Measurements from ENCODE around the gene PKD2L2.

PKD2L2 gene

GRCh38 chr5:137932800-137933199 is 43.5 kb downstream of the PKD2L2 start:
- no peak for ATAC-seq (ENCODE audit: insufficient read depth, low read depth)
- H3K4me3 ChIP-seq (ENCODE audit: low read depth in 1 of 2, low read length in 2 of 2): no peak overlapping the region

GRCh38 chr5:137933491-137933911 is 44.2 kb downstream of the PKD2L2 start:
- H3K27ac ChIP-seq (ENCODE audit: low read length): no peak overlapping the region
- H3K9ac ChIP-seq (ENCODE audit: low read depth, low read length): no peak overlapping the region
- no peak overlapping the region for H2AFZ ChIP-seq (ENCODE audit: low read depth, low read length)
- peaks cover 10% of the 10 kb centered on the region; the same call in 1 of the 2 replicates for H3K36me3 ChIP-seq (ENCODE audit: insufficient read depth, low read length)
- no peak overlapping the region for H3K4me2 ChIP-seq (ENCODE audit: insufficient read depth, low read length)
- H4K20me1 ChIP-seq (ENCODE audit: insufficient read depth, low read length): no peaks in the 10 kb centered on the region
- H3K4me1 ChIP-seq (ENCODE audit: insufficient read depth, low read length): no peaks in the 10 kb centered on the region
- TF ChIP-seq EZH2 (IDR thresholded peaks at IDR 0.05; ENCODE audit: borderline replicate concordance, low read depth, low read length, severe bottlenecking) (no peak), CTCF (IDR thresholded peaks at IDR 0.05; ENCODE audit: borderline replicate concordance, extremely low read depth, low read length, poor library complexity, severe bottlenecking) (no peak)
- no peaks in the 10 kb centered on the region for H3K27me3 ChIP-seq (ENCODE audit: insufficient read depth, low read length, poor library complexity)
- ATAC-seq (ENCODE audit: insufficient read depth, low read depth): no peak
- H3K4me3 ChIP-seq (ENCODE audit: low read depth in 1 of 2, low read length in 2 of 2): no peak overlapping the region
- no peaks in the 10 kb centered on the region for H3K9me3 ChIP-seq (ENCODE audit: insufficient read depth, low read length, severe bottlenecking)
- no peaks in the 10 kb centered on the region for H3K79me2 ChIP-seq (ENCODE audit: insufficient read depth, low read length)
- no peak for DNase-seq

More at GRCh38 chr5:137932800-137933199, 43.5 kb downstream of the PKD2L2 start:
- H3K79me2 ChIP-seq (ENCODE audit: insufficient read depth, low read length): no peaks in the 10 kb centered on the region
- peaks cover 3% of the 10 kb centered on the region; the same call in 1 of the 2 replicates for H3K36me3 ChIP-seq (ENCODE audit: insufficient read depth, low read length)
- H2AFZ ChIP-seq (ENCODE audit: low read depth, low read length): no peak overlapping the region
- no peaks in the 10 kb centered on the region for H3K27me3 ChIP-seq (ENCODE audit: insufficient read depth, low read length, poor library complexity)
- no peaks in the 10 kb centered on the region for H3K4me1 ChIP-seq (ENCODE audit: insufficient read depth, low read length)
- no peak for DNase-seq
- no peaks in the 10 kb centered on the region for H4K20me1 ChIP-seq (ENCODE audit: insufficient read depth, low read length)
- H3K9ac ChIP-seq (ENCODE audit: low read depth, low read length): no peak overlapping the region
- H3K9me3 ChIP-seq (ENCODE audit: insufficient read depth, low read length, severe bottlenecking): no peaks in the 10 kb centered on the region
- TF ChIP-seq CTCF (IDR thresholded peaks at IDR 0.05; ENCODE audit: borderline replicate concordance, extremely low read depth, low read length, poor library complexity, severe bottlenecking) (no peak), EZH2 (IDR thresholded peaks at IDR 0.05; ENCODE audit: borderline replicate concordance, low read depth, low read length, severe bottlenecking) (no peak)
- H3K4me2 ChIP-seq (ENCODE audit: insufficient read depth, low read length): no peak overlapping the region
- H3K27ac ChIP-seq (ENCODE audit: low read length): no peak overlapping the region

GRCh38 chr5:137935190-137935589 is 45.9 kb downstream of the PKD2L2 start:
- Histone ChIP-seq H3K27me3 (ENCODE audit: insufficient read depth, low read length, poor library complexity) (no peaks in the 10 kb centered on the region), H3K36me3 (ENCODE audit: insufficient read depth, low read length) (peaks cover 26% of the 10 kb centered on the region), H4K20me1 (ENCODE audit: insufficient read depth, low read length) (no peaks in the 10 kb centered on the region), H3K4me2 (ENCODE audit: insufficient read depth, low read length) (no peak overlapping the region), H3K4me3 (ENCODE audit: low read depth in 1 of 2, low read length in 2 of 2) (no peak overlapping the region), H3K4me1 (ENCODE audit: insufficient read depth, low read length) (no peaks in the 10 kb centered on the region), H3K9ac (ENCODE audit: low read depth, low read length) (no peak overlapping the region), H2AFZ (ENCODE audit: low read depth, low read length) (no peak overlapping the region), H3K9me3 (ENCODE audit: insufficient read depth, low read length, severe bottlenecking) (no peaks in the 10 kb centered on the region), H3K27ac (ENCODE audit: low read length) (no peak overlapping the region), H3K79me2 (ENCODE audit: insufficient read depth, low read length) (no peaks in the 10 kb centered on the region)
- TF ChIP-seq CTCF (IDR thresholded peaks at IDR 0.05; ENCODE audit: borderline replicate concordance, extremely low read depth, low read length, poor library complexity, severe bottlenecking) (no peak), EZH2 (IDR thresholded peaks at IDR 0.05; ENCODE audit: borderline replicate concordance, low read depth, low read length, severe bottlenecking) (no peak)
- DNase-seq (no peak), ATAC-seq (ENCODE audit: insufficient read depth, low read depth) (no peak)

- H3K9ac ChIP-seq (ENCODE audit: low read depth, low read length): no peak overlapping the region
- no peaks in the 10 kb centered on the region for H3K79me2 ChIP-seq (ENCODE audit: insufficient read depth, low read length)
- H3K27me3 ChIP-seq (ENCODE audit: insufficient read depth, low read length, poor library complexity): no peaks in the 10 kb centered on the region
- no peak overlapping the region for H2AFZ ChIP-seq (ENCODE audit: low read depth, low read length)
- DNase-seq (no peak), ATAC-seq (ENCODE audit: insufficient read depth, low read depth) (no peak)
- no peak overlapping the region for H3K4me3 ChIP-seq (ENCODE audit: low read depth in 1 of 2, low read length in 2 of 2)
- H4K20me1 ChIP-seq (ENCODE audit: insufficient read depth, low read length): no peaks in the 10 kb centered on the region
- H3K4me1 ChIP-seq (ENCODE audit: insufficient read depth, low read length): no peaks in the 10 kb centered on the region
- no peak for TF ChIP-seq EZH2 (IDR thresholded peaks at IDR 0.05; ENCODE audit: borderline replicate concordance, low read depth, low read length, severe bottlenecking)
- no peak for TF ChIP-seq CTCF (IDR thresholded peaks at IDR 0.05; ENCODE audit: borderline replicate concordance, extremely low read depth, low read length, poor library complexity, severe bottlenecking)
- no peak overlapping the region for H3K4me2 ChIP-seq (ENCODE audit: insufficient read depth, low read length)
- H3K36me3 ChIP-seq (ENCODE audit: insufficient read depth, low read length): peaks cover 32% of the 10 kb centered on the region
- no peak overlapping the region for H3K27ac ChIP-seq (ENCODE audit: low read length)
- H3K9me3 ChIP-seq (ENCODE audit: insufficient read depth, low read length, severe bottlenecking): no peaks in the 10 kb centered on the region
Measured at GRCh38 chr5:137935694-137936093, 46.4 kb downstream of the PKD2L2 start.
